AG04450 (cell line): ENCODE measurements around the gene ANXA8. TPM values are rescaled to one million over a fixed set of nuclear protein-coding genes. Genes with fewer than 3 reads are reported as not detected.

Experiments
- CTCF ChIA-PET: fragments of 300-600, 350-600 bp; formaldehyde crosslinking; extraction: SDS; loops from one replicate; lab custom pipeline; 2022; ENCODE audit warnings: antibody characterized with exemption, inconsistent platforms; lab: Charles Lee
- POLR2A ChIA-PET: fragments of 350-600 bp; formaldehyde crosslinking; extraction: SDS; loops from one replicate; lab custom pipeline; 2021; ENCODE audit warnings: antibody characterized with exemption, inconsistent platforms; lab: Yijun Ruan, JAX
- DNase-seq: peaks from one replicate; pipeline ENCODE4 v3.0.0-alpha.2; 2011; ENCODE audit warnings: low read depth, low spot score
- H3K27ac ChIP-seq: one replicate; pipeline ENCODE4 v1.5.1; 2012; ENCODE audit warnings: low read depth, low read length, control low read depth
- H3K27me3 ChIP-seq: one replicate; pipeline ENCODE4 v1.6.0; 2012; ENCODE audit warnings: low read length; ENCODE audit not compliant: control insufficient read depth, insufficient read depth
- H3K4me3 ChIP-seq: 2 replicates; pipeline ENCODE4 v1.5.1; 2011; ENCODE audit warnings: mild to moderate bottlenecking, low read depth, low read length, control low read depth
- H3K9me3 ChIP-seq: 2 replicates; pipeline ENCODE4 v1.5.1; 2012; ENCODE audit warnings: low read length; ENCODE audit not compliant: control insufficient read depth, insufficient read depth
- polyA plus RNA-seq: library from polyadenylated mRNA; depleted of rRNA; stranded (reverse); fragments of >200 nt; gene quantifications from 2 replicates; pipeline ENCODE4 v1.2.3, GENCODE V29; 2011; rRNA removed
- small RNA-seq: library from RNA; depleted of rRNA; stranded (forward); fragments of <200 nt; gene quantifications from one replicate; pipeline ENCODE3, GENCODE V24; 2012; ENCODE audit warnings: low read depth; ENCODE audit not compliant: insufficient read length
- TF ChIP-seq, protein P1 (sequence below): IDR thresholded peaks from 2 replicates; pipeline ENCODE4 v1.5.1; 2011; ENCODE audit warnings: low read depth, low read length, control low read depth, inconsistent platforms

Gene ANXA8
- polyA plus RNA-seq, 1 experiment, result 0.42 TPM

DNA sequence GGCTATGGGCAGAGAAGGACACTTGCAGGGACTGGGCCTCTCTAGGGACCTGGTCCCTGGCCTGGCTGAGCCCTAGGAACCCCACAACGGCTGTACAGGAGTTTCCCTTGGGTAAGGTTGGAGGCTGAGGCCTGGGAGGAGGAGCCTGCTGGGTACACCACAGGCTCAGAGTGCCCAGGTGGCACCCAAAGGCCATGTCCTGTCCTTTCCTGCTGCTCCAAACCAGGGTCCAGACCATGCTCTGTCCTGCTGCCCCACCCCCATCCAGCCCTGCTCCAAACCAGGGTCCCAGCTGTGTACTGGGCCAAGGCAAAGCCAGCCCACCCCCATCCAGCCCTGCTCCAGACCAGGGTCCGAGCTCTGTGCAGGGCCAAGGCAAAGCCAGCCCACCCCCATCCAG lies 64.5 kb downstream of the ANXA8 start:
- Histone ChIP-seq H3K4me3 (no peak overlapping the region), H3K27me3 (peaks cover 23% of the 10 kb centered on the region), H3K9me3 (peaks cover 4% of the 10 kb centered on the region; the same call in 1 of the 2 replicates), H3K27ac (no peak overlapping the region)
- TF ChIP-seq, protein P1, sequence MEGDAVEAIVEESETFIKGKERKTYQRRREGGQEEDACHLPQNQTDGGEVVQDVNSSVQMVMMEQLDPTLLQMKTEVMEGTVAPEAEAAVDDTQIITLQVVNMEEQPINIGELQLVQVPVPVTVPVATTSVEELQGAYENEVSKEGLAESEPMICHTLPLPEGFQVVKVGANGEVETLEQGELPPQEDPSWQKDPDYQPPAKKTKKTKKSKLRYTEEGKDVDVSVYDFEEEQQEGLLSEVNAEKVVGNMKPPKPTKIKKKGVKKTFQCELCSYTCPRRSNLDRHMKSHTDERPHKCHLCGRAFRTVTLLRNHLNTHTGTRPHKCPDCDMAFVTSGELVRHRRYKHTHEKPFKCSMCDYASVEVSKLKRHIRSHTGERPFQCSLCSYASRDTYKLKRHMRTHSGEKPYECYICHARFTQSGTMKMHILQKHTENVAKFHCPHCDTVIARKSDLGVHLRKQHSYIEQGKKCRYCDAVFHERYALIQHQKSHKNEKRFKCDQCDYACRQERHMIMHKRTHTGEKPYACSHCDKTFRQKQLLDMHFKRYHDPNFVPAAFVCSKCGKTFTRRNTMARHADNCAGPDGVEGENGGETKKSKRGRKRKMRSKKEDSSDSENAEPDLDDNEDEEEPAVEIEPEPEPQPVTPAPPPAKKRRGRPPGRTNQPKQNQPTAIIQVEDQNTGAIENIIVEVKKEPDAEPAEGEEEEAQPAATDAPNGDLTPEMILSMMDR, result no peak
- ChIA-PET POLR2A (no interaction called here), CTCF (no interaction called here)
- no peak for DNase-seq

DNA sequence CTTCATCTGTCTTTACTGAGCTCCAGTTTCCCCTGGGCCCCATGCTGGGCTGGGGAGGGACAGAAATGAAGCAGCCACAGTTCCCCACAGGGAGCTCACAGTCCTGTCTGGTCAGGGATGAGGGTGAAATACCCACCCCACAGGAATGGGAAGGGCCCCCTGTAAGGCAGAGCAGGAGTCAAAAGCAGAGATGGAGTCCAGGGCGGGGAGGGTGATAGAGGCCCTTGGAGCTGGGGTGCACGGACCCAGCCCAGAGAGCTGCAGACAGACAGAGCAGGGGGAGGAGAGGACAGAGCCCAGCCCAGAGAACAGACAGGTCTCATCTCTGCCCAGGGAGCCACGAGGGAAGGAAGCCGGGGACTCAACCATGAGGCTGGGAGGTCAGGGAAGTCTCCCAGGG lies 64.9 kb downstream of the ANXA8 start:
- no peak for DNase-seq
- no peak overlapping the region for H3K27ac ChIP-seq
- CTCF ChIA-PET, result interaction anchor here (1.3 kb wide), 1 partner anchor 20 kb away, joined by 5 read pairs; no protein-coding TSS in a partner anchor
- TF ChIP-seq, protein P1, result no peak
- POLR2A ChIA-PET, result no interaction called here
- peaks cover 28% of the 10 kb centered on the region for H3K27me3 ChIP-seq
- no peak overlapping the region for H3K4me3 ChIP-seq
- H3K9me3 ChIP-seq, result peaks cover 4% of the 10 kb centered on the region; the same call in 1 of the 2 replicates

DNA sequence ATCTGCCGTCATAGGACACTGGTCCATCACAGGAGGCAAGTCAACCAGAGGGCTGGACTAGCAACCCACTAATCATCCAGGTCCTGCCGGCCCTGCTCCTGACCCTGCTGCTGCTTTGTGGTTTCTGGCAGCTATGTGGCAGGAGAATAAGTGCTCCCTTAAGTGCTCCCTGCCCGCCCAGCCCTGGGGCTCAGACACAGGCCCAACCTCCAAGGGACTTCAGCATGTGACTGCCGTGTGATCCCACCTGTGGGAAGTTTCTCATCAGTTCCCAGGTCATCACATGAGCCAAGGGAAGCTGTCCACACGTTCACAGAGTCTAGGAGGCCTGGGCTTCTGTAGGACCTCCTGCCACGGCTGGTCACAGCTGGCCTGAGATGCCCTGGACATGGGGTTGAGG lies 65.6 kb downstream of the ANXA8 start:
- ChIA-PET CTCF (interaction anchor here (1.3 kb wide), 1 partner anchor 20 kb away, joined by 5 read pairs; no protein-coding TSS in a partner anchor), POLR2A (no interaction called here)
- Histone ChIP-seq H3K27me3 (peaks cover 31% of the 10 kb centered on the region), H3K4me3 (no peak overlapping the region), H3K27ac (no peak overlapping the region), H3K9me3 (peaks cover 4% of the 10 kb centered on the region; the same call in 1 of the 2 replicates)
- DNase-seq, result no peak
- TF ChIP-seq, protein P1, result no peak

Small RNAs within 50 kb of the gene (small RNA-seq; reads per million reads assigned to genes)
- gene AL591684.3, result not detected
- not detected for gene RNA5SP312

Other genes starting within 250 kb of the ANXA8 start
- 0.09 and 0.14 TPM in 2 replicates for gene GDF10, start 183.9 kb downstream of the ANXA8 start, polyA plus RNA-seq
- not detected in 2 replicates for gene GDF2, start 161.7 kb downstream of the ANXA8 start, polyA plus RNA-seq
- gene RBP3, start 135.8 kb downstream of the ANXA8 start, polyA plus RNA-seq, result not detected in 2 replicates
- 0.16 and 0.19 TPM in 2 replicates for gene ZNF488, start 99.8 kb downstream of the ANXA8 start, polyA plus RNA-seq
- gene FAM25G, start 7.6 kb upstream of the ANXA8 start, polyA plus RNA-seq, result not detected in 2 replicates
- 3.1 and 3.6 TPM in 2 replicates for gene AGAP9, start 39.5 kb upstream of the ANXA8 start, polyA plus RNA-seq